SK-N-SH treated with all-trans-retinoic acid at 6 μM for 48 hours (cell line): ENCODE measurements around the gene LAMA2.

Experiments
- ARNTL ChIP-seq: fragments of 450-650 bp; formaldehyde crosslinking; IDR thresholded peaks from 2 replicates; pipeline ENCODE4 v1.5.0; 2020; ENCODE audit warnings: low read depth, mild to moderate bottlenecking, moderate library complexity, borderline replicate concordance
- BACH2 ChIP-seq: fragments of 250-450 bp; sonication (Bioruptor Pico); IDR thresholded peaks from 2 replicates; pipeline ENCODE4 v1.9.0; 2021; ENCODE audit warnings: mild to moderate bottlenecking, borderline replicate concordance
- CREB5 ChIP-seq: fragments of 250-450 bp; sonication (Bioruptor Pico); IDR thresholded peaks from 2 replicates; pipeline ENCODE4 v1.5.1; 2020; ENCODE audit warnings: low read depth, mild to moderate bottlenecking, moderate library complexity
- ESRRG ChIP-seq: fragments of 250-450 bp; sonication (Bioruptor Pico); IDR thresholded peaks from 2 replicates; pipeline ENCODE4 v1.6.1; 2021; ENCODE audit warnings: mild to moderate bottlenecking
- ISL1 ChIP-seq: fragments of 250-450 bp; sonication (Bioruptor Pico); IDR thresholded peaks from 2 replicates; pipeline ENCODE4 v2.1.2; 2022; ENCODE audit warnings: mild to moderate bottlenecking, moderate library complexity
- RARB ChIP-seq: fragments of 250-450 bp; sonication (Bioruptor Pico); IDR thresholded peaks from 2 replicates; pipeline ENCODE4 v1.8.0; 2021; ENCODE audit warnings: mild to moderate bottlenecking, moderate library complexity
- TOX ChIP-seq: fragments of 250-450 bp; sonication (Bioruptor Pico); IDR thresholded peaks from 2 replicates; pipeline ENCODE4 v1.8.0; 2021; ENCODE audit warnings: mild to moderate bottlenecking, moderate library complexity, borderline replicate concordance
- ZC3H10 ChIP-seq: fragments of 250-450 bp; sonication (Bioruptor Pico); IDR thresholded peaks from 2 replicates; pipeline ENCODE4 v1.5.1; 2021; ENCODE audit warnings: mild to moderate bottlenecking, moderate library complexity
- ZFP3 ChIP-seq: fragments of 250-450 bp; sonication (Bioruptor Pico); IDR thresholded peaks from 2 replicates; pipeline ENCODE4 v1.5.0; 2020; ENCODE audit warnings: mild to moderate bottlenecking, moderate library complexity
- ZFP30 ChIP-seq: fragments of 450-650 bp; formaldehyde crosslinking; IDR thresholded peaks from 2 replicates; pipeline ENCODE4 v1.5.0; 2022; ENCODE audit warnings: mild to moderate bottlenecking, moderate library complexity
- ZNF565 ChIP-seq: fragments of 450-650 bp; formaldehyde crosslinking; conservative IDR thresholded peaks from 2 replicates; pipeline ENCODE4 v1.5.0; 2020; ENCODE audit warnings: low read depth, mild to moderate bottlenecking, moderate library complexity
- ZNF70 ChIP-seq: fragments of 450-650 bp; formaldehyde crosslinking; IDR thresholded peaks from 2 replicates; pipeline ENCODE4 v1.5.0; 2020; ENCODE audit warnings: mild to moderate bottlenecking, moderate library complexity
- TF ChIP-seq, protein P1 (sequence below): fragments of 250-450 bp; sonication (Bioruptor Pico); IDR thresholded peaks from 2 replicates; pipeline ENCODE4 v1.8.0; 2020; ENCODE audit warnings: mild to moderate bottlenecking, moderate library complexity, borderline replicate concordance

DNA sequence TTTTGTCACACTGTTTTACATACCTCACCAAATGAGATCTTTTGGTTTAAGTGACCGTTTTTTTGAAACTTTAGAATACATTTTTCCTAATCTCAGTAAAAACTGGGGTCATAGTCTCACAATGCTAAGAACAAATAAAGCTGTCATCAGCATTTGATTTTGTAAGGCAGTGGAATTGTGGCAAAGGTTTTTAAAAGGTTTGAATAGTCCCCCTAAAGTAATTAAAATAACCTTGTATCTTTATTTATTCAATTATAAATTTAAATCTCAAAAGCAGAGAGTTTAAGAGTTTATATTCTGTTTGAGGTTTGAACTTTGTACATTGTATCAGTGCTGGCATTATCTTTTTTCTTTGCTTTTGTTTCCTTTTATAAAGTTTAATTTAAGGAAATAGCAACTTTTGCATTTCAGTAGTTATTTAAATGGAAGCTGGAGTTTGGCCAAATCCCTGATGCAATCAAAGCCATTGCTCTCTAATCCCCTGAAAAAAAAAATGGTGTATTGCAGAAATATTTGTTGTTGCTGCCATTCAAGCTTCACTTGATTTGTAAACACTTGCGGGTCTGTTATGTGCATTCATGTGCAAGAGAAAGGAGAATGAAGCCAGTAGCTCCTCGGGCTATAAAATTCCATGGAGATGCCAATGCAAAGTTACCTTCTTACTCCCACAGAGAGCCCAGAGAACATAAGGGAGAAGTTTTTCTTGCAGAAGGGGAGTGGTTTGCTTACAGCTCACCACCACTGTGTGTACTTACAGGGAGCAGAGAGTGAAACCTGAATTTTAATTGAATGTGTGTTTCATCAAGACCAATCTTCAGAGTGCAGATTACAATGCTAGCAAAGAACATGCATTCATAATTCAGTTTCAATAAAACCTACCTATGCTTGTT lies 435.2 kb downstream of the LAMA2 start:
- TF ChIP-seq TOX (CRISPR knock-in tag) (no peak), ARNTL (CRISPR knock-in tag) (no peak), BACH2 (no peak), ISL1 (CRISPR knock-in tag) (no peak), CREB5 (CRISPR knock-in tag) (no peak), ZFP3 (CRISPR knock-in tag) (no peak), ZC3H10 (CRISPR knock-in tag) (no peak), ESRRG (CRISPR knock-in tag) (no peak), ZNF70 (CRISPR knock-in tag) (no peak), ZFP30 (CRISPR knock-in tag) (no peak), ZNF565 (CRISPR knock-in tag) (no peak), RARB (CRISPR knock-in tag) (no peak)
- TF ChIP-seq, protein P1, sequence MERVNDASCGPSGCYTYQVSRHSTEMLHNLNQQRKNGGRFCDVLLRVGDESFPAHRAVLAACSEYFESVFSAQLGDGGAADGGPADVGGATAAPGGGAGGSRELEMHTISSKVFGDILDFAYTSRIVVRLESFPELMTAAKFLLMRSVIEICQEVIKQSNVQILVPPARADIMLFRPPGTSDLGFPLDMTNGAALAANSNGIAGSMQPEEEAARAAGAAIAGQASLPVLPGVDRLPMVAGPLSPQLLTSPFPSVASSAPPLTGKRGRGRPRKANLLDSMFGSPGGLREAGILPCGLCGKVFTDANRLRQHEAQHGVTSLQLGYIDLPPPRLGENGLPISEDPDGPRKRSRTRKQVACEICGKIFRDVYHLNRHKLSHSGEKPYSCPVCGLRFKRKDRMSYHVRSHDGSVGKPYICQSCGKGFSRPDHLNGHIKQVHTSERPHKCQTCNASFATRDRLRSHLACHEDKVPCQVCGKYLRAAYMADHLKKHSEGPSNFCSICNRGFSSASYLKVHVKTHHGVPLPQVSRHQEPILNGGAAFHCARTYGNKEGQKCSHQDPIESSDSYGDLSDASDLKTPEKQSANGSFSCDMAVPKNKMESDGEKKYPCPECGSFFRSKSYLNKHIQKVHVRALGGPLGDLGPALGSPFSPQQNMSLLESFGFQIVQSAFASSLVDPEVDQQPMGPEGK (CRISPR knock-in tag), result no peak
